HepG2 (cell line): ENCODE results near the gene MYH9. TPM values are rescaled to one million over a fixed set of nuclear protein-coding genes. Genes with fewer than 3 reads are reported as not detected.

Experiments used
- CERS6 ChIP-seq: sonication (generic); formaldehyde crosslinking; IDR thresholded peaks from 2 replicates; pipeline ENCODE4 v1.5.0; 2020; ENCODE audit warnings: missing genetic modification reagents
- CTCF ChIP-seq: sonication (generic); formaldehyde crosslinking; IDR thresholded peaks from 2 replicates; pipeline ENCODE4 v1.5.0; 2020; ENCODE audit warnings: mild to moderate bottlenecking, missing genetic modification reagents, moderate library complexity
- HDAC1 ChIP-seq: sonication (generic); formaldehyde crosslinking; IDR thresholded peaks from 2 replicates; pipeline ENCODE4 v1.5.1; 2020; ENCODE audit warnings: mild to moderate bottlenecking, missing genetic modification reagents
- HOXD1 ChIP-seq: sonication (generic); formaldehyde crosslinking; IDR thresholded peaks from 2 replicates; pipeline ENCODE4 v1.5.0; 2020; ENCODE audit warnings: missing genetic modification reagents
- LBX2 ChIP-seq: sonication (generic); formaldehyde crosslinking; IDR thresholded peaks from 2 replicates; pipeline ENCODE4 v1.5.0; 2020; ENCODE audit warnings: missing genetic modification reagents, mild to moderate bottlenecking, borderline replicate concordance
- MAF1 ChIP-seq: sonication (generic); formaldehyde crosslinking; IDR thresholded peaks from 2 replicates; pipeline ENCODE4 v1.5.0; 2020; ENCODE audit warnings: missing genetic modification reagents, borderline replicate concordance
- MIXL1 ChIP-seq: IDR thresholded peaks from 2 replicates; pipeline ENCODE4 v1.6.1; 2016
- MTERF4 ChIP-seq: sonication (generic); formaldehyde crosslinking; IDR thresholded peaks from 2 replicates; pipeline ENCODE4 v1.8.0; 2023; ENCODE audit warnings: mild to moderate bottlenecking, missing genetic modification reagents
- NCOR1 ChIP-seq: fragments of 200-600 bp; sonication (generic); IDR thresholded peaks from 2 replicates; pipeline ENCODE4 v1.7.0; 2017; ENCODE audit warnings: antibody characterized with exemption, low read length, borderline replicate concordance
- PATZ1 ChIP-seq: sonication (generic); formaldehyde crosslinking; IDR thresholded peaks from 2 replicates; pipeline ENCODE4 v1.4.0; 2020; ENCODE audit warnings: missing genetic modification reagents
- PPARG ChIP-seq: conservative IDR thresholded peaks from 2 replicates; pipeline ENCODE4 v1.6.1; 2016; ENCODE audit warnings: missing biosample characterization, missing genetic modification reagents
- PTBP1 ChIP-seq: fragments of 200-400 bp; formaldehyde crosslinking; IDR thresholded peaks from 2 replicates; pipeline ENCODE4 v1.6.1; 2018; ENCODE audit warnings: low read length, low read depth; ENCODE audit not compliant: poor library complexity, severe bottlenecking
- REL ChIP-seq: sonication (generic); formaldehyde crosslinking; conservative IDR thresholded peaks from 2 replicates; pipeline ENCODE4 v1.8.0; 2022; ENCODE audit warnings: mild to moderate bottlenecking, missing genetic modification reagents, moderate library complexity
- TFDP2 ChIP-seq: sonication (generic); formaldehyde crosslinking; IDR thresholded peaks from 2 replicates; pipeline ENCODE4 v1.4.0; 2020; ENCODE audit warnings: missing genetic modification reagents
- ZBTB42 ChIP-seq: sonication (generic); formaldehyde crosslinking; IDR thresholded peaks from 2 replicates; pipeline ENCODE4 v1.5.0; 2020; ENCODE audit warnings: mild to moderate bottlenecking, missing genetic modification reagents
- ZFAT ChIP-seq: sonication (generic); formaldehyde crosslinking; conservative IDR thresholded peaks from 2 replicates; pipeline ENCODE4 v1.8.1; 2023; ENCODE audit warnings: missing genetic modification reagents, inconsistent platforms
- ZFP36L1 ChIP-seq: sonication (generic); formaldehyde crosslinking; IDR thresholded peaks from 2 replicates; pipeline ENCODE4 v1.8.0; 2022; ENCODE audit warnings: mild to moderate bottlenecking, missing genetic modification reagents, moderate library complexity
- ZNF333 ChIP-seq: sonication (generic); formaldehyde crosslinking; IDR thresholded peaks from 2 replicates; pipeline ENCODE4 v1.4.0; 2020; ENCODE audit warnings: mild to moderate bottlenecking, missing genetic modification reagents, borderline replicate concordance
- ZNF557 ChIP-seq: sonication (generic); formaldehyde crosslinking; IDR thresholded peaks from 2 replicates; pipeline ENCODE4 v1.4.0; 2020; ENCODE audit warnings: missing genetic modification reagents
- ZNF772 ChIP-seq: sonication (generic); formaldehyde crosslinking; IDR thresholded peaks from 2 replicates; pipeline ENCODE4 v1.5.0; 2020; ENCODE audit warnings: mild to moderate bottlenecking, missing genetic modification reagents
- ZNF878 ChIP-seq: sonication (generic); formaldehyde crosslinking; IDR thresholded peaks from 2 replicates; pipeline ENCODE4 v1.8.1; 2023; ENCODE audit warnings: mild to moderate bottlenecking, missing genetic modification reagents, moderate library complexity
- ZNF883 ChIP-seq: sonication (generic); formaldehyde crosslinking; IDR thresholded peaks from 2 replicates; pipeline ENCODE4 v1.5.1; 2020; ENCODE audit warnings: mild to moderate bottlenecking, missing genetic modification reagents; ENCODE audit errors: not compliant biosample characterization
- ZSCAN12 ChIP-seq: sonication (generic); formaldehyde crosslinking; IDR thresholded peaks from 2 replicates; pipeline ENCODE4 v1.9.0; 2021; ENCODE audit warnings: mild to moderate bottlenecking, missing genetic modification reagents
- polyA plus RNA-seq, 8 experiments: library from polyadenylated mRNA; depleted of rRNA in 3 of 8; stranded (reverse) in 7 of 8; unstranded in 1 of 8; fragments of >200 nt; fragmentation: Illumina TruSeq in 4 of 8; extraction: Trizol in 4 of 8; gene quantifications; 2 replicates each; pipeline versions ENCODE4 v1.2.1 to v1.2.3, GENCODE V29; 2011 to 2016; ENCODE audit warnings: low read depth in 4 of 8, missing spikeins in 1 of 8, mixed read lengths in 1 of 8; ENCODE audit not compliant: insufficient read depth in 1 of 8
- total RNA-seq, 5 experiments: library from RNA; depleted of rRNA; stranded (reverse); fragments of >200 nt; fragmentation: Illumina TruSeq; extraction: Trizol; gene quantifications; 2 replicates each; pipeline ENCODE4 v1.2.3, GENCODE V29; 2016; ENCODE audit warnings: low read depth in 1 of 5

MYH9 gene
- total and polyA plus RNA-seq, 2 of the 13 experiments (the other 11 are each of a cell fraction or from before 2014, with no cell fraction given): 50.7 to 98.5 TPM

GRCh38 chr22:36419177-36419911, 31.6 kb upstream of the MYH9 start (continued):
- TF ChIP-seq PATZ1 (CRISPR knock-in tag): peak; percentile 96
- peak; percentile 34 for TF ChIP-seq CTCF
- peak; percentile 83 for TF ChIP-seq ZNF772 (CRISPR knock-in tag)
- TF ChIP-seq PTBP1: no peak
- peak; percentile 97 for TF ChIP-seq MIXL1 (CRISPR knock-in tag)
- TF ChIP-seq HDAC1 (CRISPR knock-in tag): peak; percentile 84; the same call in 1 of the 2 replicates
- no peak for TF ChIP-seq CERS6 (CRISPR knock-in tag)
- peak; percentile 86 for TF ChIP-seq HOXD1 (CRISPR knock-in tag)
- no peak for TF ChIP-seq ZNF883 (CRISPR knock-in tag)
- no peak for TF ChIP-seq ZSCAN12 (CRISPR knock-in tag)
- no peak for TF ChIP-seq MTERF4 (CRISPR knock-in tag)
- TF ChIP-seq ZBTB42: 0 out of 2 replicates have a peak, but pooled peaks have one; percentile 64
- TF ChIP-seq NCOR1: peak; percentile 90; the same call in 1 of the 2 replicates
- no peak for TF ChIP-seq MAF1 (CRISPR knock-in tag)
- TF ChIP-seq TFDP2 (CRISPR knock-in tag): peak; percentile 76
- TF ChIP-seq PPARG (CRISPR knock-in tag): peak; percentile 100
- no peak for TF ChIP-seq ZNF333
- TF ChIP-seq ZFAT: no peak
- TF ChIP-seq ZNF557 (CRISPR knock-in tag): 0 out of 2 replicates have a peak, but pooled peaks have one; percentile 59
- peak; percentile 25; the same call in 1 of the 2 replicates for TF ChIP-seq ZFP36L1 (CRISPR knock-in tag)
- no peak; the same call in 1 of the 2 replicates for TF ChIP-seq ZNF878
- no peak for TF ChIP-seq LBX2 (CRISPR knock-in tag)
- no peak for TF ChIP-seq REL (CRISPR knock-in tag)
